Stimulated activated naive CD8-positive, alpha-beta T cell treated with anti-CD3 and anti-CD28 coated beads, Interleukin-15, amount 100 ng/mL, for 72 hours (primary cell): Measurements from ENCODE around the gene NMNAT3.

Experiments used
- ATAC-seq: fragments of 150-1000 bp; cut with Tn5 transposase; 2 replicates; pipeline ENCODE4 v1.10.0; 2021; ENCODE audit warnings: mild to moderate bottlenecking, moderate library complexity
- DNase-seq, 2 donors: peaks; one replicate each; pipeline ENCODE4 v3.0.0; 2021 to 2022
- H3K27ac Mint-ChIP-seq, 2 donors: one replicate each; pipeline ENCODE4 v1.8.0; 2022; ENCODE audit warnings: mild to moderate bottlenecking in 2 of 2, mixed read lengths in 2 of 2, moderate library complexity in 2 of 2
- H3K27me3 Mint-ChIP-seq: one replicate; pipeline ENCODE4 v1.8.0; 2022; ENCODE audit warnings: mixed read lengths
- H3K4me1 Mint-ChIP-seq: one replicate; pipeline ENCODE4 v1.8.0; 2022; ENCODE audit warnings: mild to moderate bottlenecking, mixed read lengths
- H3K4me3 Mint-ChIP-seq, 2 donors: one replicate each; pipeline ENCODE4 v1.8.0; 2022; ENCODE audit warnings: mild to moderate bottlenecking in 2 of 2, mixed read lengths in 2 of 2, moderate library complexity in 1 of 2
- H3K9me3 Mint-ChIP-seq, 2 donors: one replicate each; pipeline ENCODE4 v1.8.0; 2022; ENCODE audit warnings: mixed read lengths in 2 of 2

Gene NMNAT3

GRCh38 chr3:139521144-139521543 lies 156.6 kb downstream of the NMNAT3 start:
- DNase-seq: no peak
- Mint-ChIP-seq H3K27me3 (no peaks in the 10 kb centered on the region), H3K4me3 (no peak overlapping the region), H3K9me3 (no peaks in the 10 kb centered on the region), H3K4me1 (no peaks in the 10 kb centered on the region), H3K27ac (no peak overlapping the region)
- no peak for ATAC-seq

- Mint-ChIP-seq H3K4me1 (no peaks in the 10 kb centered on the region), H3K27me3 (no peaks in the 10 kb centered on the region), H3K4me3 (no peak overlapping the region), H3K9me3 (no peaks in the 10 kb centered on the region), H3K27ac (peak overlapping the region in 1 of 2 donors; percentile 54)
- DNase-seq (no peak), ATAC-seq (peak; percentile 26)
Observed at GRCh38 chr3:139519998-139520737, 157.6 kb downstream of the NMNAT3 start.

- ATAC-seq: peak; percentile 22
- Mint-ChIP-seq H3K27me3 (no peaks in the 10 kb centered on the region), H3K9me3 (no peaks in the 10 kb centered on the region), H3K4me3 (no peak overlapping the region), H3K27ac (no peak overlapping the region), H3K4me1 (no peaks in the 10 kb centered on the region)
- no peak for DNase-seq
Observed at GRCh38 chr3:139518926-139519842, 158.6 kb downstream of the NMNAT3 start.

GRCh38 chr3:139518306-139518705 lies 159.5 kb downstream of the NMNAT3 start:
- H3K9me3 Mint-ChIP-seq: no peaks in the 10 kb centered on the region
- H3K27ac Mint-ChIP-seq: no peak overlapping the region
- DNase-seq (no peak), ATAC-seq (no peak)
- H3K4me1 Mint-ChIP-seq: no peaks in the 10 kb centered on the region
- H3K27me3 Mint-ChIP-seq: no peaks in the 10 kb centered on the region
- no peak overlapping the region for H3K4me3 Mint-ChIP-seq

GRCh38 chr3:139517321-139518065 lies 160.3 kb downstream of the NMNAT3 start:
- no peak overlapping the region for H3K27ac Mint-ChIP-seq
- H3K4me1 Mint-ChIP-seq: no peaks in the 10 kb centered on the region
- no peak overlapping the region for H3K4me3 Mint-ChIP-seq
- H3K9me3 Mint-ChIP-seq: no peaks in the 10 kb centered on the region
- H3K27me3 Mint-ChIP-seq: no peaks in the 10 kb centered on the region
- ATAC-seq (no peak), DNase-seq (no peak)

- H3K4me3 Mint-ChIP-seq: no peak overlapping the region
- no peaks in the 10 kb centered on the region for H3K27me3 Mint-ChIP-seq
- ATAC-seq: no peak
- no peaks in the 10 kb centered on the region for H3K4me1 Mint-ChIP-seq
- no peak for DNase-seq
- no peaks in the 10 kb centered on the region for H3K9me3 Mint-ChIP-seq
- H3K27ac Mint-ChIP-seq: no peak overlapping the region
Observed at GRCh38 chr3:139514741-139515140, 163.0 kb downstream of the NMNAT3 start.
